SK-N-SH (cell line): ENCODE measurements around the gene CCR5AS.

Experiments
- FOXM1 ChIP-seq: IDR thresholded peaks from 2 replicates; pipeline ENCODE4 v1.4.0; 2012; ENCODE audit warnings: low read depth, mild to moderate bottlenecking
- GABPA ChIP-seq: IDR thresholded peaks from 2 replicates; pipeline ENCODE4 v1.4.0; 2012; ENCODE audit warnings: low read depth, mild to moderate bottlenecking
- MXI1 ChIP-seq: IDR thresholded peaks from 2 replicates; pipeline ENCODE4 v1.6.1; 2012; ENCODE audit warnings: mild to moderate bottlenecking, low read depth, low read length, improper control_type of control experiment
- RAD21 ChIP-seq: IDR thresholded peaks from 2 replicates; pipeline ENCODE4 v1.6.1; 2012; ENCODE audit warnings: mild to moderate bottlenecking, low read length
- RFX5 ChIP-seq: IDR thresholded peaks from 2 replicates; pipeline ENCODE4 v1.6.1; 2012; ENCODE audit warnings: mild to moderate bottlenecking, improper control_type of control experiment, low read length
- RXRA ChIP-seq: IDR thresholded peaks from 2 replicates; pipeline ENCODE4 v1.4.0; 2012; ENCODE audit warnings: low read depth, mild to moderate bottlenecking, borderline replicate concordance
- SMC3 ChIP-seq: IDR thresholded peaks from 2 replicates; pipeline ENCODE4 v1.6.1; 2012; ENCODE audit warnings: low read depth, low read length, improper control_type of control experiment
- TAF1 ChIP-seq: IDR thresholded peaks from 2 replicates; pipeline ENCODE4 v1.6.1; 2012; ENCODE audit warnings: low read depth, mild to moderate bottlenecking, low read length, moderate library complexity, borderline replicate concordance
- TF ChIP-seq, protein P1 (sequence below): fragments of 150-350 bp; IDR thresholded peaks from 2 replicates; pipeline ENCODE4 v1.6.1; 2016; ENCODE audit warnings: mild to moderate bottlenecking, low read depth, low read length
- TF ChIP-seq, protein P2 (sequence below): fragments of 200-600 bp; sonication (generic); IDR thresholded peaks from 2 replicates; pipeline ENCODE4 v1.6.1; 2017; ENCODE audit warnings: antibody characterized with exemption, mild to moderate bottlenecking, moderate library complexity
- TF ChIP-seq, protein P3 (sequence below): IDR thresholded peaks from 2 replicates; pipeline ENCODE4 v1.4.0; 2012; ENCODE audit warnings: low read depth, borderline replicate concordance
- TF ChIP-seq, protein P4 (sequence below): IDR thresholded peaks from 2 replicates; pipeline ENCODE4 v1.6.1; 2012; ENCODE audit warnings: mild to moderate bottlenecking, low read depth, low read length, moderate library complexity
- TF ChIP-seq, protein P5 (sequence below): IDR thresholded peaks from 2 replicates; pipeline ENCODE4 v1.4.0; 2012; ENCODE audit warnings: low read depth

DNA sequence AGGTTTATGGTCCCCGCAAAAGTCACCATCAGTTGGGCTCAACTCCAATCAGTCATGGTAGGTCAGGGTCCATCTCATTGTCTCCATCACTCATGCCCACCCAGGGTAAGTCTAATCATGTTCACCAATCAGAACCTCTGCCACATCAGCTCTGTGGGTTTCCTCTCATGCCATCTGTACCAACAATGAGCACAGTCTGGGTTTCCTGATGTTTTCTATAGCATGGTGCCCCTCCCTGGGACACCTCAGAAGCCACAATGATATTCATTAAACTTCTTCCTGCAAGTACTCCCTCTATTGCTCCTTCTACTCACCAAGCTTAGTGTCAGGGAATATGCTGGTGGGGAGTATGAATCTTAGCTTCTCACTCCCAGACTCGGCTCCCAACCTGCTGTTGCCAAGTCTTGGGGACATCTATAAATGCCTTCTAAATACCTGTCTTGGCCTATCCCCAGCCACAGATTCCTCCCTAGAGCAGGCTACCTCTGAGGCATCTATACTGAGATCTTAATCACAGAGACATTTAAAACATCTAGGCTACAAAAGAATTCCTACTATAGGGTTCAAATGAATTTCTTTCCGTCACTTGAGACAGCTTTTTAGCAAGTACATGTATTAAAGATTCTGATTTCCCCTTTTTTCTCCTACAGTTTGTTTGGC lies 57.9 kb downstream of the CCR5AS start:
- TF ChIP-seq, protein P1, sequence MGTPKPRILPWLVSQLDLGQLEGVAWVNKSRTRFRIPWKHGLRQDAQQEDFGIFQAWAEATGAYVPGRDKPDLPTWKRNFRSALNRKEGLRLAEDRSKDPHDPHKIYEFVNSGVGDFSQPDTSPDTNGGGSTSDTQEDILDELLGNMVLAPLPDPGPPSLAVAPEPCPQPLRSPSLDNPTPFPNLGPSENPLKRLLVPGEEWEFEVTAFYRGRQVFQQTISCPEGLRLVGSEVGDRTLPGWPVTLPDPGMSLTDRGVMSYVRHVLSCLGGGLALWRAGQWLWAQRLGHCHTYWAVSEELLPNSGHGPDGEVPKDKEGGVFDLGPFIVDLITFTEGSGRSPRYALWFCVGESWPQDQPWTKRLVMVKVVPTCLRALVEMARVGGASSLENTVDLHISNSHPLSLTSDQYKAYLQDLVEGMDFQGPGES, result no peak
- TF ChIP-seq RXRA, result no peak
- TF ChIP-seq, protein P2, sequence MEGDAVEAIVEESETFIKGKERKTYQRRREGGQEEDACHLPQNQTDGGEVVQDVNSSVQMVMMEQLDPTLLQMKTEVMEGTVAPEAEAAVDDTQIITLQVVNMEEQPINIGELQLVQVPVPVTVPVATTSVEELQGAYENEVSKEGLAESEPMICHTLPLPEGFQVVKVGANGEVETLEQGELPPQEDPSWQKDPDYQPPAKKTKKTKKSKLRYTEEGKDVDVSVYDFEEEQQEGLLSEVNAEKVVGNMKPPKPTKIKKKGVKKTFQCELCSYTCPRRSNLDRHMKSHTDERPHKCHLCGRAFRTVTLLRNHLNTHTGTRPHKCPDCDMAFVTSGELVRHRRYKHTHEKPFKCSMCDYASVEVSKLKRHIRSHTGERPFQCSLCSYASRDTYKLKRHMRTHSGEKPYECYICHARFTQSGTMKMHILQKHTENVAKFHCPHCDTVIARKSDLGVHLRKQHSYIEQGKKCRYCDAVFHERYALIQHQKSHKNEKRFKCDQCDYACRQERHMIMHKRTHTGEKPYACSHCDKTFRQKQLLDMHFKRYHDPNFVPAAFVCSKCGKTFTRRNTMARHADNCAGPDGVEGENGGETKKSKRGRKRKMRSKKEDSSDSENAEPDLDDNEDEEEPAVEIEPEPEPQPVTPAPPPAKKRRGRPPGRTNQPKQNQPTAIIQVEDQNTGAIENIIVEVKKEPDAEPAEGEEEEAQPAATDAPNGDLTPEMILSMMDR, result no peak
- TF ChIP-seq, protein P3, sequence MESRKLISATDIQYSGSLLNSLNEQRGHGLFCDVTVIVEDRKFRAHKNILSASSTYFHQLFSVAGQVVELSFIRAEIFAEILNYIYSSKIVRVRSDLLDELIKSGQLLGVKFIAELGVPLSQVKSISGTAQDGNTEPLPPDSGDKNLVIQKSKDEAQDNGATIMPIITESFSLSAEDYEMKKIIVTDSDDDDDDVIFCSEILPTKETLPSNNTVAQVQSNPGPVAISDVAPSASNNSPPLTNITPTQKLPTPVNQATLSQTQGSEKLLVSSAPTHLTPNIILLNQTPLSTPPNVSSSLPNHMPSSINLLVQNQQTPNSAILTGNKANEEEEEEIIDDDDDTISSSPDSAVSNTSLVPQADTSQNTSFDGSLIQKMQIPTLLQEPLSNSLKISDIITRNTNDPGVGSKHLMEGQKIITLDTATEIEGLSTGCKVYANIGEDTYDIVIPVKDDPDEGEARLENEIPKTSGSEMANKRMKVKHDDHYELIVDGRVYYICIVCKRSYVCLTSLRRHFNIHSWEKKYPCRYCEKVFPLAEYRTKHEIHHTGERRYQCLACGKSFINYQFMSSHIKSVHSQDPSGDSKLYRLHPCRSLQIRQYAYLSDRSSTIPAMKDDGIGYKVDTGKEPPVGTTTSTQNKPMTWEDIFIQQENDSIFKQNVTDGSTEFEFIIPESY, result no peak
- no peak for TF ChIP-seq GABPA
- no peak for TF ChIP-seq SMC3
- TF ChIP-seq, protein P4, sequence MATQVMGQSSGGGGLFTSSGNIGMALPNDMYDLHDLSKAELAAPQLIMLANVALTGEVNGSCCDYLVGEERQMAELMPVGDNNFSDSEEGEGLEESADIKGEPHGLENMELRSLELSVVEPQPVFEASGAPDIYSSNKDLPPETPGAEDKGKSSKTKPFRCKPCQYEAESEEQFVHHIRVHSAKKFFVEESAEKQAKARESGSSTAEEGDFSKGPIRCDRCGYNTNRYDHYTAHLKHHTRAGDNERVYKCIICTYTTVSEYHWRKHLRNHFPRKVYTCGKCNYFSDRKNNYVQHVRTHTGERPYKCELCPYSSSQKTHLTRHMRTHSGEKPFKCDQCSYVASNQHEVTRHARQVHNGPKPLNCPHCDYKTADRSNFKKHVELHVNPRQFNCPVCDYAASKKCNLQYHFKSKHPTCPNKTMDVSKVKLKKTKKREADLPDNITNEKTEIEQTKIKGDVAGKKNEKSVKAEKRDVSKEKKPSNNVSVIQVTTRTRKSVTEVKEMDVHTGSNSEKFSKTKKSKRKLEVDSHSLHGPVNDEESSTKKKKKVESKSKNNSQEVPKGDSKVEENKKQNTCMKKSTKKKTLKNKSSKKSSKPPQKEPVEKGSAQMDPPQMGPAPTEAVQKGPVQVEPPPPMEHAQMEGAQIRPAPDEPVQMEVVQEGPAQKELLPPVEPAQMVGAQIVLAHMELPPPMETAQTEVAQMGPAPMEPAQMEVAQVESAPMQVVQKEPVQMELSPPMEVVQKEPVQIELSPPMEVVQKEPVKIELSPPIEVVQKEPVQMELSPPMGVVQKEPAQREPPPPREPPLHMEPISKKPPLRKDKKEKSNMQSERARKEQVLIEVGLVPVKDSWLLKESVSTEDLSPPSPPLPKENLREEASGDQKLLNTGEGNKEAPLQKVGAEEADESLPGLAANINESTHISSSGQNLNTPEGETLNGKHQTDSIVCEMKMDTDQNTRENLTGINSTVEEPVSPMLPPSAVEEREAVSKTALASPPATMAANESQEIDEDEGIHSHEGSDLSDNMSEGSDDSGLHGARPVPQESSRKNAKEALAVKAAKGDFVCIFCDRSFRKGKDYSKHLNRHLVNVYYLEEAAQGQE, result no peak
- TF ChIP-seq, protein P5, sequence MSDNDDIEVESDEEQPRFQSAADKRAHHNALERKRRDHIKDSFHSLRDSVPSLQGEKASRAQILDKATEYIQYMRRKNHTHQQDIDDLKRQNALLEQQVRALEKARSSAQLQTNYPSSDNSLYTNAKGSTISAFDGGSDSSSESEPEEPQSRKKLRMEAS, result no peak
- TF ChIP-seq RAD21, result no peak
- no peak for TF ChIP-seq TAF1
- no peak for TF ChIP-seq FOXM1
- no peak for TF ChIP-seq MXI1
- no peak for TF ChIP-seq RFX5
